Stimulated activated CD8-positive, alpha-beta memory T cell treated with anti-CD3 and anti-CD28 coated beads, Interleukin-7, amount 100 ng/mL, for 4 hours (primary cell): ENCODE measurements around the gene MYO5C.

Source experiments
- DNase-seq, 2 donors: peaks; one replicate each; pipeline ENCODE4 v3.0.0-alpha.2; 2020; ENCODE audit warnings: low read depth in 2 of 2

MYO5C gene

DNA sequence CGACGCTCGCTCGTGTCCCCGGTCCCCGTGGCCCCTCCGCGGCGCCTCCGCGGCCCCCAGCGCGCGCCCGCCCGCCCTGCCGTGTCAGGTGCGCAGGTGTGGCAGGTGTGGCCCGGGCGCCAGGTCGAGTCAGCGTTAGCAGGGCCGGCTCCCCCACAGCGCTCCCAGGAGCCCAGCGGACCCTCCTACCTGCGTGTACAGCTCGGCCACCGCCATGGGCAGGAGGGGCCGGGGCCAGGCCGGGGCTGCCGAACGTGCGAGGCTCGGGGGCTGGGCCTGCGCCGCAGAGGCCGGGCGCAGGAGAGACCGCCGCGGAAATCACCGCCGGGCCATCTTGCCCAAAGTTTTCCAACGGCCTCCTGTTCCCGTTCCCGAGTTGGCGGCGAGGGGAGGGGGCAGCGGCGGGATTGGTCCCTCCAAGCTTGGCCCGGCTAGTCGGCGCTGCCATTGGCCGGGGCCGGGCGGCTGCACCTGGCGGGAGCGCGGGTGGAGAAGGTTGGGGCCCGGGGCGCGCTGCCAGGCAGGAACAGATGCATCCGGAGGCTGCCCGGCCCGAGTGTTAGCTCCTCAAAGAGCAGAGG, at the start of gene MYO5C:
TSS of gene MYO5C (minus strand) at position 384 of the 581 bp plus-strand sequence. CDS start at position 216, 168 bp downstream.
- no peak for DNase-seq

- no peak for DNase-seq
Measured at GRCh38 chr15:52344592-52344991, 49.0 kb upstream of the MYO5C start.

- no peak for DNase-seq
Measured at GRCh38 chr15:52343831-52344230, 48.2 kb upstream of the MYO5C start.

- DNase-seq: no peak
Measured at GRCh38 chr15:52340093-52340492, 44.5 kb upstream of the MYO5C start.

- no peak for DNase-seq
Measured at GRCh38 chr15:52338891-52339290, 43.3 kb upstream of the MYO5C start.

- no peak for DNase-seq
Measured at GRCh38 chr15:52338058-52338457, 42.5 kb upstream of the MYO5C start.

GRCh38 chr15:52337198-52337853, 41.7 kb upstream of the MYO5C start:
- no peak for DNase-seq

GRCh38 chr15:52336529-52336928, 40.9 kb upstream of the MYO5C start:
- DNase-seq: no peak

- DNase-seq: no peak
Measured at GRCh38 chr15:52334491-52335160, 39.0 kb upstream of the MYO5C start.

DNA sequence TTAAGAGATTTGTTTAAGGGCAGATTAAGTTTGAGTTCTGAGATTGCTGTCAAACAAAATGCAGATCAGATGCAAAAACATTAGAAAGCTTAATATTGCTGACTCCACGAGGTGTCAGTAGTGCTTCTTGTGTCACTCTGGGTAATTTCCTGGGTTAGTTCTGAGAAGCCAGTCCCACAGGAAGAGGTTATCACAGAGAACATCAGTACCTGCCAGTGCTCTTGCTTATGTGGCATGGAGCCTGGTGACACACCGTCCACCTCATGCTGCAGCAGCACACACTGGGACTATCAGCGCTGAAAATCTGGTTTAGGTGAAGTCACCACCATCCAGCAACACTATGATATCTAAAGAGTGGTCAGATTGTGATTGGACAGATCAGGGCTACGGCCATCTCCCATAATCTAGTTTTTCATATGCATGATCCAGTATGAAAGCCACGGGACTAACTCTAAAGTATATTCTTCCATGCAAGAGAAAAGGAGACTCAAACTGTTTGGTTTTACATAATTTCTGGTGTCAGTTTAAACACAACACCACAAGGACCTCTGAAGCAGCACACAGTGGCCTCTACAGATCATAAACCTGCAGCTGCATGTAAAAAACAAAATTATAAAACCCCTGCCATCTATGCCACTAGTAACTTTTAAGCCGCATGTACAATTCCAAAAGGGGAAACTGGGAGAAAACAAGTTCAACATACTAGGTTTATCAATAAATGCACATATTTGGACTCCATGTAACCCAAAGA, 36.1 kb upstream of the MYO5C start:
- DNase-seq: peak; percentile 43 to 44

DNA sequence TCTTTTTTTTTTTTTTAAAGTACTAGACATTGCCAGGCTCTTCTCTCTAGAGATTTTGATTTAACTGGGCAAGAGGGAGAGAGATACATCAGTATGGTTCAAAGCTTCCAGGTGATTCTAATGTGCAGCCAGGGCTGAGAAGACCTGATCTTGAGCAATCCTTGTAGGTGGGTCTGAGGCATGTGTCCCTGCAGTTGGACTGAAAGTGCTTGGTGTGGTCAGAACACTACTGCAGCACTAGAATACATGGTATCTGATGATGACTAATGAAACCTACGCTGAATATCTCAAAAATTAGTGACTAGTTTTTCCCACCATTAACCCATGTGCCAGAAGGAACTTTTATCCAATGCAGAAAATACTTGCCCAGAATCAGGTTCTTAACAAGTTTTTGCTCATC, 34.4 kb upstream of the MYO5C start:
- DNase-seq: no peak

DNA sequence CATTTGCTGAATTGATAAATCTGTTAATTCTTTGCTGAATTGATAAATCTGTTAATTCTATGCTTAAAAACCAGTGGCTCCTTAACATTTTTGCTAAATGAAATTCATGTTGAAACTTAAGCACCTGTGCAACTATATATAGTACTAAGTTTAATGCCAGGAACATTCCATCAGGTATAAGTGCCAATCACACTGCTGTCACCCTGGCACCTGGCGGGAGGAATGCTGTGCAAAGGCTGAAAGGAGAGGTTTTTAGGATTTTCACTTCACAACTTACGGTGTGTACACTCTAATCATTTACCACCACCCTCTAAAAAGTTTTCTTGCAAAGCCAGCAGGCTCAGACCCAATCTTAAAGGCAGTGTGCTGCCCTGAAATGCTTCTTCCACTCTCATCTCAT, 33.5 kb upstream of the MYO5C start:
- no peak for DNase-seq

DNA sequence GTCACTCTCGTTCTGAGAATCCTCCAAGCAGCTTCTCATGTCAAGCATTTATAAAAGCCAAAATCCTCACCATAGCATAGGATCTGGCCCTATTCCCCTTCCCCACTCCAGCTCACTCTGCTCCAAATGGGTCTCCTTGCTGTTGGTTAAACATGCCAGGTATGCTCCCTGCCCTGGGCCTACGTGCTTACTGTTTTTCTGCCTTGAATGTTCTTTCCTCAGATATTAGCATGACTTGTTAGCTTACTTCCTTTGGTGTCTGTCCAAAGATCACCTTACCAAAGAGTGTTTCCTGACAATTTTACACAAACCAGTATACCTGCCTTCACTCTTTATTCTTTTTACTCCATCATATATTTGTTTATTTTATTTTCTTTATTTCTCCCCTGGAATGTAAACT, 33.1 kb upstream of the MYO5C start:
- no peak for DNase-seq

DNA sequence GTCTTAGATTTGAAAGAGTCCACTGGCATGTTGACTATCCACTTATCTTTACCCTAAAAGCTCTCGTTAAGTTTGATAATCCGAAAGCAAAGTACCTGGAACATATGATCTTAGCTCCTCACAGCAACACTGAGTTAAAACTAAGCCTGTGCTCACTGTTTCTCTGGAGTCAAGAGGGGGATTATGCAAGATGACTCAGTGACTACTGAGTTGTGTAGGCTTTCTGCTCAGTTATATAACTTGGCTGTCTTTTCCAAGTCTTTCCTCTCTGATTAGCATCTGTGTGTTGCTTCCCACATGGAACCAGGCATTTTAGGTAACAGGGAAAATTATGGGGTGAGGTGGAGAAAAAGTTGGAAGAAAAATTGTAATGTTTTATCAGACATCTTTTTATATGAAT, 31.2 kb upstream of the MYO5C start:
- no peak for DNase-seq

DNA sequence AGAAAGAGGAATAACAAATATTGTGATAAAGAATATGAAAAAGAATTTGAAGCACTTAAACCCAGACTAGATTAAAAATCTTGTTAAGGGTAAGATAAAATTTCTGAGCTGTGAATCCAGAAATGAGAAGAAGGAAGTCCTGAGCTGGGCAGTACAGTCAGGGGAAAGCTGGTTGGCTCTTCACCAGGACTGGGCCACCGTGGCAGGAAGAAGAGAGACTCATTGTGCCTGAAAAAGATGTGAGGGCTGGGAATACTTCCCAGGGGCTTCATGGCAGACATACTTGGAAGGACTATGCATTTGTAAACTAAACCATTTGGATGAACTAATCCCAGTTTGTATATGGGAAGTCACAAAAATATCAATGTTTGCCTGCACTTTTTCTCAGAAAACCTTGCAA, 28.5 kb upstream of the MYO5C start:
- no peak for DNase-seq

GRCh38 chr15:52318729-52319500, 23.3 kb upstream of the MYO5C start:
- no peak for DNase-seq

- no peak for DNase-seq
Measured at GRCh38 chr15:52317688-52318087, 22.1 kb upstream of the MYO5C start.

- no peak for DNase-seq
Measured at GRCh38 chr15:52317022-52317421, 21.4 kb upstream of the MYO5C start.

- no peak for DNase-seq
Measured at GRCh38 chr15:52309154-52309548, 13.5 kb upstream of the MYO5C start.

- DNase-seq: no peak
Measured at GRCh38 chr15:52308446-52309153, 13.0 kb upstream of the MYO5C start.

- no peak for DNase-seq
Measured at GRCh38 chr15:52307847-52308246, 12.2 kb upstream of the MYO5C start.
